GM12801 (cell line): ENCODE data around the gene ZNF564.

Experiments used
- CTCF ChIP-seq: IDR thresholded peaks from one replicate; pipeline ENCODE4 v1.5.1; 2011; ENCODE audit warnings: control low read depth; ENCODE audit not compliant: insufficient read length; ENCODE audit errors: extremely low read depth

The ZNF564 gene

GRCh38 chr19:12543855-12544254, 7.4 kb downstream of the ZNF564 start:
- TF ChIP-seq CTCF: no peak

- TF ChIP-seq CTCF: no peak
These were observed 24.0 kb downstream of the ZNF564 start for GRCh38 chr19:12527034-12527836.

DNA sequence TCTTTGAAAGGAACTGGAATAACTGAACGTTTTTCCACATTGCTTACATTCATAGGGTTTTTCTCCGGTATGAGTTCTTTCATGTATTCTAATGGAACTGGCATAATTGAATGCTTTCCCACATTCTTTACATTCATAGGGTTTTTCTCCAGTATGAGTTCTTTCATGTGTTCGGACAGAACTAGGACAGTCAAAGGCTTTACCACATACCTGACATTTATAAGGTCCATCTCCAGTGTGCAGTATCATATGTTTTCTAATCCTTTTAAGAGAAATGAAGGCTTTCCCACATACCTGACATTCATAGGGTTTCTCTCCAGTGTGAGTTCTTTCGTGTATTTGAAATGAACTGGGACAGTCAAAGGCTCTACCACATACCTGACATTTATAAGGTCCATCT, 24.7 kb downstream of the ZNF564 start:
- TF ChIP-seq CTCF: no peak

DNA sequence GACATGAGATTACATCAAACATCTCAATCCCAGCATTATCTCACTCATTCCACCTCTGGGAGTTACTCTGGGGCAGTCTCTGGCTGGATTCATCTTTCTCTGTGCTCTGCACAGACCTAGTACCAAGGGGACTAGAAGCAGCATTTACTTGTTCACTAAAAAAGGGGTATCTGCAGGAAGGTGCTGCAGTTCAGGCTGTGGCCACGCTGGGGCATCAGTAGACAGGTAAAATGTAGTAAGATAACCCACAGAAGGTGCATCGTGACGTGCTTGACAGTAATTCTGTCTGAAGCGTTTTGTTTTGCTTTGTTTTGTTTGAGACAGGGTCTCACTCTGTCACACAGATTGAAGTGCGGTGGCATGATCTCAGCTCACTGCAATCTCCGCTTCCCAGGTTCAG, 29.3 kb downstream of the ZNF564 start:
- TF ChIP-seq CTCF: no peak

DNA sequence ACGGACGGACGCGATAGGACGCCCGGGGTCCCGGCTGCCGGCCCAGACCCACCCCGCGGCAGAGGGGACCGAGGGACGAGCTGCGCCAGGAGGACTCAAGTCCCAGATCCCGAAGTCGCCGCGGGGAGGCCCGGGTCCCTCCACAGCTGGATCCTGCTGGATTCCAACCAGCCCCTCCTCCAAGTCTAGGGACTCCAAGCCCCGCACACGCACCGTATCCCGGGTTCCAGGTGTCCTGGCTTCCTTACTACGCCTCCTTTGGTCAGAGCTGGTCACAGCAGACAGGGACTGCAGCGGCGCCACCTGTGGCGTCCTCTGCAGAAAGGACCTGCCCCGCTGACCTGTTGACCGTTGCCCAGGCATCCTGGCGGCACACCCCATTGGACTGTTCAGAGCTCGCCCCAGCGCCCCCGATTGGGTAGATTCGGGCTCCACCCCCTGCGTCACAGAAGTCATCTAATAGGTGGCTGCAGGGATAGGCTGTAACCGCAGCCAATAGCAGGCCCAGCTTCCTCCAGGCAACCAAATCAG, 37.7 kb downstream of the ZNF564 start:
- no peak for TF ChIP-seq CTCF

DNA sequence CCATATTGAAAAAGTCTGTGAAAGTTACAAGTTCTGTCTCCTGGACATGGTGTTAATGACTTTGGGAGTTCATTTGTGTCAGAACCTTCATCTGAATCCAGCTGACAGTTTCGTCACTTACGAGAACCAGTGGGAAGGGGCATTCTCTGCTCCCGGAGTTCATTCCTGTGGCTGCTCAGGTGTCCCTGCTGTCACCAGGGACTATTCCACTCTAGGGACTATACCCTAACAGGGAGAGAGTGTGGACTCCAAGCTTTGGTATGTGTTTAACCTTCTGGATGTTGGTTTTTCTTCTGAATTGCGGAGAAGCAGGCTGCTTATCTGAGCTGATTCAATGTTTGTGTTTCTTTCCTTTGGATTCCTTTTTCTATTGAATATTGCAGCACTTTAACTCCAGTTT, 54.2 kb downstream of the ZNF564 start:
- no peak for TF ChIP-seq CTCF

DNA sequence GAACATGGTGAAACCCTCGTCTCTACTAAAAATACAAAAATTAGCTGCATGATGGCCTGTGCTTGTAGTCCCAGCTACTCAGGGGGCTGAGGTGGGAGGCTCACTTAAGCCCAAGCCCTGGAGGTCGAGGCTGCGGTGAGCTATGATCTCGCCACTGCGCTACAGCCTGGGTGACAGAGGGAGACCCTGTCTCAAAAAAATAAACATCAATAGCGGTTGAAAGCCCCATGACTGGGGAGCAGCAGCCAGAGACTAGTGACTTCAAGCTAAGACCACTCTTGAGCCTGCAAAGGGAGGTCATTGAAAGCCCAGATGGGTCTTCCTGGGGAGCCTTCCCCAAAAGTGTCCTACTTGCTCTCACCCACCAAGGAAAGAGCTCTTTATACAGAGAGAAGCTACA, 54.8 kb downstream of the ZNF564 start:
- TF ChIP-seq CTCF: no peak
